Measurements from ENCODE around the gene UPK1B.

DNA sequence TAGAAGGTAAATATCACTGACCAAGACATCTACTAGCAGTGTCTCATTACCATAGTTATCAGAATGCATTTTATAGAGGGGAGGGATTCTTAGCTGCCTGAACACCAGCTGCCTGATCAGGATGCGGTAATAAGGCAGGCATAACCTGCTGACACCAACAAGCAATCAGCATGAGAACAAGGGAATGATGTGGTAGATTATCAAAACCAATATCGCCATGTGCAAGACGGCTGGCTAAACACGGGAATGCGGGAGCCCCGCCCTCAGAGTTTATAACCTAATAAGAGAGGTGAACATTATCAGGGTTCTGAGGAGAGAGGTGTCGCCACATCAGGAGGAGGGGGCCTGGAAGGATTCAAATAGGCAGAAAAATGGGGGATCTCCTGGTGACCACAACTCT lies 46.8 kb downstream of the UPK1B start:
- TF ChIP-seq CTCF (IDR thresholded peaks at IDR 0.05) (no peak), ZFX (IDR thresholded peaks at IDR 0.05; ENCODE audit: borderline replicate concordance) (no peak)
